GM19328 (cell line): ENCODE measurements around the gene GTF2H1.
A peak's percentile ranks its signal among the peaks of the same experiment; 100 is the strongest.
"Not testable (repeated sequence)": the region's sequence is repeated elsewhere in the genome, so short reads cannot be mapped to it uniquely, and the experiment has no call there.

Experiments
- ATAC-seq: cut with Tn5 transposase; IDR thresholded peaks from one replicate; pipeline ENCODE4 v1.9.1; 2021; ENCODE audit warnings: mild to moderate bottlenecking, moderate library complexity; ENCODE audit not compliant: unreplicated experiment

GTF2H1 gene

DNA sequence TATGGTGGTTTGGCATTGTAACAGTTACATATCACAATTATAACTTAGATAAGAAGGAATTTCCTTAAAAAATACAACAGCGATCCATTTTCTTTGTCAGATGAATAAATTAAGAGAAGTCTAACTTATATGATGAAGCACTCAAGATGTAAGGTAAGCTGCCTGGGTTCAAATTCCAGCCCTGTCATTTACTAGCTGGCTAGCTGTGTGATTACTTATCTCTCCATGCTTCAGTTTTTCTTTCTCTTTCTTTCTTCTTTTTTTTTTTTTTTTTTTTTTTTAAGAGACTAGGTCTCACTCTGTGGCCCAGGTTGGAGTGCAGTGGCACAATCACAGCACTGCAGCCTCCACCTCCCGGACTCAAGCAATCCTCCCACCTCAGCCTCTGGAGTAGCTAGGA, 49.8 kb downstream of the GTF2H1 start:
- no peak for ATAC-seq

- ATAC-seq: no peak
These were observed 52.6 kb downstream of the GTF2H1 start for GRCh38 chr11:18374956-18375355.

DNA sequence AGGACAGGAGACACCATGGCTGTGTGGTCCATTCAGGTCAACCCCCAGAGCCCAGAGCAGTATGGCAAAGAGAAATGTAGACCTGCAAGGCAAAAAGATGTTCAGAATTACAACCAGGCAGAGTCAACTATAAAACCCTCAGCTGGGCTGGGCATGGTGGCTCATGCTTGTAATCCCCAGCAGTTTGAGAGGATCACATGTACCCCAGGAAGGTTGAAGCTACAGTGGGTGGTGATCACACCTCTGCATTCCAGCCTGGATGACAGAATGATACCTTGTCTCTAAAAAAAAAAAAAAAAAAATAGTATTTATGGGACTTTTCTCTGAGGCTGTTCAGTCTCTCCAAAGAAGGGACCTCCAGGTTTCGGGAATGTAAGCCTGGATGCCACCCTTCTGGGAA, 53.6 kb downstream of the GTF2H1 start:
- no peak for ATAC-seq

GRCh38 chr11:18379201-18379600, 56.8 kb downstream of the GTF2H1 start:
- ATAC-seq: no peak

DNA sequence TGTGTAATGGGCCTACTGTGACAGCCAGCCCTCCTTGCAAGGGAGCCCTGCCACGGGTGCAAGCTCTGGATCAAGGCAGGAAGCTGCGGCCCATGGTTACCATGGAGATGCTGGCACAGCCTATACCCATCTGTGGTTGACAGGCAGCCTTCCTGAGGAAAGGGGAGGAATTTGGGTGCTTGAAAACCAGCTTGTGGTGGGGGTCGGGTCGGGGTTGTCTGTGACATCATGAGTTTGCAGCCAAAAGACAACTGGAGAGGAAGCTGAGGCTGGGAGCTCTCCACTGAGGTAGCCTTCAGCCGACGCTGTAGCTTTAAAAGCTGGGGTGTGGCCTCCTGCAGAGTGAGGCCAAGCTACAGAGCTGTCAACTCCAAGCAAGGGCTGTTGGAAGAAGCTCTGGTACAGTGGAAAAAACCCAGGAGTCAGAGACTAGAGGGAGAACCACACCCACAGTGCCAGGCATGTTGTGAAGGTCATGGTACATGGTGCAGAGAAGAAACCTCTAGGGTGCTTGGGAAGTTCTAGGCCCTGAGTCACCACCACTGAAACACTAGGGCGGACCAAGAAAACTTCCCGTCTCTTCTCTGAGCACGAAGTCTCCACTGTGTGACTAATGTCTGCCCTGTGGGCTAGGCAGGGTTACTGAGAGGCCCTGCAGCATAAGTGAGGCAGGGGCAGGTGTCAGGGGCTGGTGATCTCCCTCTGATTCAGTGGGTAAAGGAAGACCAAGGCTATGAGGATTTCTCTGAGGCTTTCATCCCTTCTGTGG, 61.2 kb downstream of the GTF2H1 start:
- ATAC-seq: peak; percentile 63

DNA sequence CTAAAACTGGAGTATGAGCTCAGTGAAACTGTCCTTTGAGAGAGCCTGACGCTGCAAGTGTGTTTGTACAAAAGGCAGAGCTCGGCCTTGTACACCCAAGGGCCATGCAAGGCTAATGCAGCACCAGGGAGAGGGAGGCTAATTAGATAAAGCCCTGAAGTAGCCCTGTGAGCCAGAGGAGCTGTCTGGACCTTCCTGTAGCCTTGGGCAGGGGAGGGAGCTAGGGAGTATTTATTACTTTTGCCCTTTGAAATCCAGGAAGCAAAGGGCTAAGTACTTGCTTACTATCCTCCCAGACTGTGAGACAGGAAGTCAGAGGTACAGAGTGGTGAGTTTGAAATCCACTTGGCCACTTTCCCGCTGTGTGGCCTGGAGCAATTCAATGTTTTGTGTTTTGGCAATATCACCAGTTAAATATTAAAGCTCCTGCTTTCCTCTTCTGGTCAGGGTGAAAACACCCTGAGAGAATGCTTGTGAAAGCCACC, 61.8 kb downstream of the GTF2H1 start:
- peak; percentile 13 for ATAC-seq

DNA sequence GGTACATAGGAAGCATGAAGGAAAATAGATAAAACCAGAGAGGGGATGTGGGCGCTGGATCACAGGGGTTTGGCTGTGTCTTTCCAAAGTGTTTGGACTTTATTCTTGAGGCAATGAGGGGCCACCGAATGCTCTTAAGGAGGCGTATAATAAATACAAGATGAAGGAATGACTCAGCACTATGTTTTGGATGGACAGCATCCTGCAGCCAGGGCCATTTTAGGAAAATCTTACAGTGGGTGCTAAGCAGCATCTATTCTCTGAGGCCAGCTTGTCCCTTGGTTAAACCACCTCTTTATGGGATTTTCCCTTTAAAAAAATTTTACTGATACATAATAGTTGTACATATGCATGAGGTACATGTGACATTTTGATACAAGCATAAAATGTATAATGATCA, 67.7 kb downstream of the GTF2H1 start:
- ATAC-seq: no peak

- ATAC-seq: no peak
These were observed 70.3 kb downstream of the GTF2H1 start for GRCh38 chr11:18392434-18393321.

DNA sequence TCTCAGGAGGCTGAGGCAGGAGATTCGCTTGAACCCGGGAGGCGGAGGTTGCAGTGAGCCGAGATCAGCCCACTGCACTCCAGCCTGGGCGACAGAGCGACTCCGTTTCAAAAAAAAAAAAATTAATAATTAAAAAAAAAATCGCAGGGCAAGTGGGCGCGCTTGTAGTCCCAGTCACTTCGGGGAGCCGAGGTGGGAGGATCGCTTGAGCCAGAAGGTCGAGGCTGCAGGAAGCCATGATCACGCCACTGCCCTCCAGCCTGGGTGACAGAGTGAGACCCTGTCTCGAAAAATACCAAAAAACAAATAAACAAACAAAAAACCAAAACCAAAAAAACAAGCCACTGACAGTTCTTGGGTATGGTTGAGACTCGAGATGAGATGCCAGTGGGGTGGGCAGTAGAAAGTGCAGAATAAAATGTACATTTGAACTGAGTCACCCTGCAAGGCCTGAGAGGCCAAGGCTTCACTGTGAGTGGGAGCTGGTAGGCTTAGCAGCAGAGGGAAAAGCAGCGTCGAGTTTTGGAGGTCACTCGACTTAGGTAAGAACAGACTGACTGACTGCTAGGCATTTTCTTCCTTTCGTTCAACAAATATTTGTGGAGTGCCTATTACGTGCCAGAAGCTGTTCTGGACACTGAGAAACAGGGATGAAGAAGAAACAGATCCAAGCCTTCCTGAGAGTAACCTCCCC, 71.4 kb downstream of the GTF2H1 start:
- ATAC-seq: no peak

GRCh38 chr11:18394275-18394927, 72.0 kb downstream of the GTF2H1 start, which contains the start of gene LDHA:
LDHA (plus strand) TSS chr11:18394563; CDS start chr11:18396843, 2,280 bp downstream.
- ATAC-seq: peak; percentile 52

GRCh38 chr11:18394928-18395734, 72.8 kb downstream of the GTF2H1 start:
- ATAC-seq: no peak

DNA sequence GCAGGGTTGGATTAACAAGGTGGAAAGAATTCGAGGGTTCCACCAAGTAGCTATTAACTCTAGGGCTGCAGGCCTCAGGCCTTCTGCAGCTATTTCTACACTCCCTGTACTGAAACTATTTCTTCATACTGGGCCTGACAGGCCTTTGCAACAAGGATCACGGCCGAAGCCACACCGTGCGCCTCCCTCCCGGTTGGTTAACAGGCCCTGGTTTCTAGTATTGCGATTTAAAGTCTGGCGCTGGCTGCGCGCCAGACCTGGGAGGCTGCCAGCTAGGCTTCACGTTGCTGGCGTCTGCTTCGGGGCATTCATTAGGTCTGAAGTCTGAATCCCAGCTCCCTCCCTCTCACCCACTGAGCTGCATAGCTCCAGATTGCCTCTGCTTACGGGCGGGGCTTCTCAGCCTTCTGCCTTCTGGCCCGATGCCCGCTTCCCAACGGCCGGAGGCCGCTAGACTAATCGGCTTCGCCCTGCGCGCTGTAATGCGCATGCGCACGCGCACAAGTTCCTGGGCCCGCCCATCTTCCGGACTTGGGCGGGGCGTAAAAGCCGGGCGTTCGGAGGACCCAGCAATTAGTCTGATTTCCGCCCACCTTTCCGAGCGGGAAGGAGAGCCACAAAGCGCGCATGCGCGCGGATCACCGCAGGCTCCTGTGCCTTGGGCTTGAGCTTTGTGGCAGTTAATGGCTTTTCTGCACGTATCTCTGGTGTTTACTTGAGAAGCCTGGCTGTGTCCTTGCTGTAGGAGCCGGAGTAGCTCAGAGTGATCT, 73.6 kb downstream of the GTF2H1 start:
- peak; percentile 63 for ATAC-seq

- ATAC-seq: no peak
These were observed 75.6 kb downstream of the GTF2H1 start for GRCh38 chr11:18397921-18398320.

- ATAC-seq: not testable (repeated sequence)
These were observed 78.7 kb downstream of the GTF2H1 start for GRCh38 chr11:18401077-18401476.

DNA sequence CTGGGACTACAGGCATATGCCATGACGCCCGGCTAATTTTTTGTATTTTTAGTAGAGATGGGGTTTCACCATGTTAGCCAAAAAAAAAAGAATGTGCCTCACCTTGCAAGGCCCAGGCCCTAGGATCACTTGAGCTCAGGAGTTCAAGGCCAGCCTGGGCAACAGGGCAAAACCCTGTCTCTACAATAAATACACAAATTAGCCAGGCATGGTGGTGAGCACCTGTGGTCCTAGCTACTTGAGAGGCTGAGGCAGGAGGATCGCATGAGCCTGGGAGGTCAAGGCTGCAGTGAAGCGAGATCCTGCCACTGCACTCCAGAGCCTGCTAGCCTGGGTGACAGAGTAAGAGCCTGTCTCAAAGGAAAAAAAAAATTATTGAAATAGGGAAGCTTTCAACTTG, 81.7 kb downstream of the GTF2H1 start:
- no peak for ATAC-seq

- not testable (repeated sequence) for ATAC-seq
These were observed 85.0 kb downstream of the GTF2H1 start for GRCh38 chr11:18407400-18407799.

DNA sequence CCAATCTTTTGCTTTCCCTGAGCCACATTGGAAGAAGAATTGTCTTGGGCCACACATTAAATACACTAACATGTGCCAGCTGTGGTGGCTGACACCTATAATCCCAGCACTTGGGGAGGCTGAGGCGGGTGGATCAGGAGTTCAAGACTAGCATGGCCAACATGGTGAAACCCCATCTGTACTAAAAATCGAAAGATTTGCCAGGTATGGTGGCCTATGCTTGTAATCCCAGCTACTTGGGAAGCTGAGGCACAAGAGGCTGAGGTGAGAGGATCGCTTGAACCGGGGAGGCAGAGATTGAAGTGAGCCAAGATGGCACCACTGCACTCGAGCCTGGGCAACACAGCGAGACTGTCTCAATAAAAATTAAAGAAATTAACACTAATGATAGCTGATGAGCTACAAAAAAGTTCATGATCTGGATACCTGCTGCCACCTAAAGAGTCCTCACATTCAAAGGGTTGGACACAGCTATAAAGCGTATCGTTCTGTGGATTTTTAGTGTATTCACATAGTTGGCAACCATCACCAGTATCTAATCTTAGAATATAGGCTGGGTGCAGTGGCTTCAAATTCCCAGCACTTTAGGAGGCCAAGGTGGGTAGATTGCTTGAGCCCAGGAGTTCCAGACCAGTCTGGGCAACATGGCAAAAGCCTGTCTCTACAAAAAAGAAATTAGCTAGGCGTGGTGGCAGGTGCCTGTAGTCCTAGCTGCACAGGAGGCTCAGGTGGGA, 86.4 kb downstream of the GTF2H1 start:
- no peak for ATAC-seq

DNA sequence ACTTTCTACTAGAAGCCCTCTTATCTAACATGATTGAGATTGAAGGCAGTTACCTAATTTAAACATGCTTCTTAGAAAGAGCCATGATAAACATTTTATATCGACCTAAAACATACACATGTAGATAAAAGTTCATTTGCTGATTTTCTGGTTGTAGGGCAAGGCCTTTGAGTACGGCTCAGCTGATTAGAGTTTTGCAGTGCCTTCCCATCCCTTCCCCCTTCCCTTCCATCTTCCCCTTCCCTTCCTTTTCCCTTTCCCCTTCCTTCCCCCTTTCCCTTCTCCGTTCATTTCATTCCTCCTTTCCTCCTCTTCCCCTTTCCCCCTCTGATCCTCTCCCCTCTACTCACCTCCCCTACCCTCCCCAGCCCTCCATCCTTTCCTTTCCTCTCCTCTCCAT, 94.1 kb downstream of the GTF2H1 start:
- ATAC-seq: no peak
